GM04504 (cell line): Measurements from ENCODE around the gene CACNA2D2.

ENCODE experiments used
- DNase-seq: peaks from one replicate; pipeline ENCODE4 v3.0.0-alpha.2; 2012; ENCODE audit warnings: low read depth

The CACNA2D2 gene

DNA sequence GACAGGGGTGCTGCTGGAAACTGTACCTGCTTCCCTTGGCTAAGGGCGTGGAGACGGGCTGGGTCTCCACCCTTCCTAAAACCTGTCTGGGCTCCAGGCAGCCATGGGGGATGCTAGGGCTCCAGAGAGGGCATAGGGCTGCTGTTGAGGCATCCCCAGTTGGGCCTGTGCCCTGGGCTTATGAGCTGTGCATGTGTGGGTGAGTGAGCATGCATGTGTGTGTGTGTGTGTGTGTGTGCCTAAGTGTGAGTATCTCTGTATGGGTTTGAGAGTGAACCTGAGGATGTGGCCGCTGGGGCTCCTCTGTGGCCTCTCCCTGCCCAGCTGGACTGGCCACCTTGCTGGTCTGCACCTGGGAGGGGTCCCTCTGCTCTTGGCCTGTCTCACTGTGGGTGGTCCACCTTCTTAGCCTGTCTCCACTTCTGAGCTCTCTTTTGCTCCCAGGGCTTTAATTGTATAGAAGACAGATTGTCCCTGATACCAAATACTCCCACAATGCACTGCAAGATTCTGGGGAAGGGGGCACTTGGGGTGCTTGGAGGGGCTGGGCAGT, 132.2 kb downstream of the CACNA2D2 start:
- no peak for DNase-seq

DNA sequence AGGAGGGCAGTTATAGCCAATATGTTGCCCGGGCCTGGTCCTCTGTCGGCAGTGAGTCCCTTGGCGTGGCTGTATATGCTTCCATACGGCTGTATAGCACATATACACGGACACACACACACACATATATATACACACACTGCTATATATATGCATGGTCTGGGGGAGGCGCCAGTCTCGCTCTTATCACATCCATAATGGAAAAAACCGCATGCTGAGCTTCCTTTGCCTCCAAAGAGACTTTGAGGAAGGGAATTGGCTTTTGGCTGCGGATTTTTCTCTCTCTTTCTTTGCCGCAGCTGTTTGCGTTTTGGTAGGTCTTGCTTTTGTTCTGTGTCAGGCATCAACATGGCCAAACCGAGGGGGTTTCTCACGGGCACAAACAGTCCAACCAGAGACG, 132.8 kb downstream of the CACNA2D2 start:
- no peak for DNase-seq

DNA sequence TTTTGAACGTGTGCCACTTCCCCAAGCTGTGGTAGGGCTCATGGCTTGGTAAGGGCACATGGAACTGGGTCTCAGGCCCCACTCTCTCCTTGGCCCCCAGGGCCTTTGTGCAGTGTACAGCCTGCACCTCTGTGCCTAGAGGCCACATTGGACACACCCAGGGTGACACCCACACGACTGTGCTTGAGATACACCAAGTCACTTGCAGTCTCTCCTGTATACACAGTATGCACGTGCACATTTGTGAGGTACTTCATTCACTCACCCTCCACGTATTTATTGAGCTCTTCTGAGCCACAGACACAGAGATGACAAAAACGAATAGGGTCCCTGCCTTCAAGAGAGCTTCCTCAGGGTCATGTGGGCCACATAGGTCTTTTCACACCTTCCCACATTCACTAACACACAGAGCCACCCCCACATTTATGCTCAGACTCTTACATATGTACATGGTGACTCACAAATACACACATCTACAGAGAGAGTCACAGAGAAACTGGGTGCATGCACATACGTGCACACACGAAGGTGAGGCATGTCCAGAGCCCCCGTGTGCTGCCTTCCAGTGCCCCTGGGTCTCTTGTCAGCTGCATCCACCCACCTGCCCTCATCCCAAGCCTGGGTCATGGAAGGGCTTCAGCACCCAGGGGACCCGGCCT, 134.3 kb downstream of the CACNA2D2 start:
- DNase-seq = no peak

DNA sequence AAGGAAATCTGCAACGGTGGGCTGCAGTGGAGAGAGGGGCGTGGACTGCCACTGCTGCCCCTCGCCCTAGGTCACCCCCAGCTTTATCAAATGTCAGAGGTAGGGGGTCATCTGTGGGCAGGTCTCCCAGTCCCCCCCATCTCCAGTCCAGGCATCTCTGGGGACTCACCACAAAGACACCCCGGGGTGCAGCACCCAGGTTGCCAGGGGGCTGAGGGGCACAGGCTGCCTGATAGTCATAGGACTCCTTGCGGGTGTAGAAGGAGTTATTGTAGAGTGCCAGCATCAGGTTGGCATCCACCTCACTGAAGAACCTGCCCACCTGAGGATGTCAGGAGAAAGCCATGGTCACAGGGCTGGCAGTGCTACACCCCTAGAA, 137.6 kb downstream of the CACNA2D2 start:
- DNase-seq = no peak

DNA sequence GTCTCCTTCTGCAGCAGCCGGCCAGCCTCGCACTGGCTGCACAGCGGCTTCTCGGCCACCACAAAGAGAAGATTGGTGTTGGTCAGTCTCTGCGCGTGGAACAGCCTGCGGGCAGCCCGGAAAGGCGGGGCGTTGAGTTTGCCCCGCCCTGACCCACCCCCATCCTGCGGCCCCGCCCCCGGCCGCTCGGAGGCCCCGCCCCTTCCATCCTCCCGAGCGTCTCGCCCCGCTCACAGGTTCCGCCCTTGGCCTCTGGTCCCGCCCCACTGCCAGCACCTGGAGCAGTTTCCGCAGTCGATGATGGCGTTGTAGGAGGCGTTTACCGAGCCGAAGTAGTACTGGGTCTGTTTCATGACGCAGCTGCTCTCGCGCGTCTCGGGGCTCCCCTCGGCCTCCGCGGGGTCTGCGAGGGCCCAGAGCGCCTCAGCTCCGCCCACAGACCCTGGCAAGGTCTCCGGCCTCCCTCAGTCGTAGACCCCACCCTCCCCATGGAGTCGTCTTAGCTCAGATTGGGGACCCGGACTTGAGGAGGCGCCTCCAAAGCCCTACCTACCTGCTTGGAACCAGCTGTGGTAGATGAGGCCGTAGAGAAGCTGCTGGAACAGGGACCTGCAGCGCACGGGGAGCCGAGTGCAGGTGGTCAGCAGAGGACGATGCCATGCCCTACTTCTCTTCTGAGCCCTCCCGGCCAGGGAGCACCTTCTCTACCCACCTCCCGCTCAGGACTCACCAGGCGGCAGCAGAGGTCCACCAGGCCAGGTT, 138.2 kb downstream of the CACNA2D2 start:
- DNase-seq = no peak

DNA sequence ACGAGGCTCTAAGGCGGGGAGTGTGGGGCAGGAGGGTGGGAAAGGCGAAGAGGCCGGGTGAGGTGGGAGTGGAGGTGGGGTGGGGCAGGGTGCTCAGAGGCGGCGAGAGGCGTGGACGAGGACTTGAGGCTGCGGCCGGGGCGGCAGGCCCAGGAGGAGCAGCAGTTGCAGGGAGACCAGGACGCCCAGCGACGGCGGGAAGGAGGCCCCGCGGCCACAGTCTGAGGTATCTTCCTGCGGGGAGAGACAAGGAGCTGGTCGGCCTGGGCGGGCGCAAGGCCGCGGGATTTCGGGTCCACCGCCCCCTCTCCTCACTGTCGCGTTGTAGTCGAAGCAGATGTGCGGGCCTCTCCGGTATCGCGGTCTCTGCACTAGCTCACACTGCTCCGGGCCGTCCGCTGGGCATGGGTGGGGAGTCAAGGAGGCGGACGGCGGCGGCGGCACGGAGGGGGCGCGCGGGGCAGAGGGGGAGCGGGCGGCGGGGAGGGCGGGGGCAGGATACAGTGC, 138.8 kb downstream of the CACNA2D2 start:
- no peak for DNase-seq

DNA sequence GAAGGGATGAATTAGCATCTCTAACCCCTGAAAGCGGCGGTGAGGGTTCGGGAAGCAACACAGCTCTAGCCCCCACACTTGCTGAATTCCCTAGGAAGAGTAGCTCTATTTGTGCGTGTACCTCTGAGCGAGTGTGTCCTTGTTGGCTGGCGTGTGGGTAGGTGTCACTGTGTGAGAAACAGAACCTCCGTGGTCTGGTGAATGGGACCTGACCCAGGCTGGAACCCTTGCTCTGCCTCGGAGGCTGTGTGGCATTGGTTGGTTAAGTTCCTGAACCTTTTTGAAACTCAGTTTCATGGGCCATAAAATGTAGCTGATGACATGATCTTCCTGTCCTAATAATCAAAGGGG, 143.7 kb downstream of the CACNA2D2 start:
- DNase-seq = no peak

DNA sequence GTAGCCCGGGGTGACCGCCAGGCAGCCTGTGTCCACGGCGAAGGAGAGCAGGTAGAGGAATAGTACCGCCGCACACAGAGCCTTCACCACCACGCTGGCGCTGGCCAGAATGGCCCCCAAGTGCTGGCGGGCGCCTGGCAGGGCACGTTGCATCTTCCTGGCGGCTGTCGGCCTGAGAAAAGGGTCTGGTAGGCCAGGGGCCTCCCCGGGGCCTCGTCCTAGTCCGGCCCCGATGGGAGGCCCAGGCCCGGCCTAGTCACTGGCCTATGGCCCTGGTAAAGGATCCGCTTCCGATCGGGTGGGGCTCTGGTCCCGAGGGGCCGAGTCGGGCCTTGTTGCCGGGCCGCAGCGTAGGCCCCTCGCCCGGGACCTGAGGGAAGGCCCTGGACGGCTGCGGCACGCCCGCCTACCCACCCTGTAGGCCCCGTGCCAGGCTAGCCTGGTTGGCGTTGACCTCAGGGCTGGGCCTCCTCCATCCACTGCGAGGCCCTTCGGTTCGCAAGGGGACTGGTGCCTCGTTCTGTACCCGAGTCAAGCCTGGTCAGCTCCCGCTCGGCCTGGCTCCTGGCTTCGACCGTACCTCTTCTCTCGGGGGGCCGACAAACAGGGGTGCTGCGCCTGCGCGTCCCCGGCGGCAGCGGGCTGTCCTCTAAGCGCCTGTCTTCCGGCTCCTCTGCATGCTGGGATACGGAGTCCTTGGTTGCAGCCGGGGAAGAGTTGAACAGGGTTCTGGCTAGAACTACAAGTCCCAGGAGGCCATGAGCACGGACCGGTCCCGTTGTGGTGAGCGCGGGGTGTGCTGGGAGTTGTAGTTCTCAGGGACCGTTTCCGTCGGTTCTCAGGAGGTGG, 144.3 kb downstream of the CACNA2D2 start, which contains the start of gene TMEM115:
TMEM115 (minus strand) TSS at position 611 of the 849 bp plus-strand sequence; CDS start at position 153, 458 bp downstream.
- peak; percentile 98 for DNase-seq

DNA sequence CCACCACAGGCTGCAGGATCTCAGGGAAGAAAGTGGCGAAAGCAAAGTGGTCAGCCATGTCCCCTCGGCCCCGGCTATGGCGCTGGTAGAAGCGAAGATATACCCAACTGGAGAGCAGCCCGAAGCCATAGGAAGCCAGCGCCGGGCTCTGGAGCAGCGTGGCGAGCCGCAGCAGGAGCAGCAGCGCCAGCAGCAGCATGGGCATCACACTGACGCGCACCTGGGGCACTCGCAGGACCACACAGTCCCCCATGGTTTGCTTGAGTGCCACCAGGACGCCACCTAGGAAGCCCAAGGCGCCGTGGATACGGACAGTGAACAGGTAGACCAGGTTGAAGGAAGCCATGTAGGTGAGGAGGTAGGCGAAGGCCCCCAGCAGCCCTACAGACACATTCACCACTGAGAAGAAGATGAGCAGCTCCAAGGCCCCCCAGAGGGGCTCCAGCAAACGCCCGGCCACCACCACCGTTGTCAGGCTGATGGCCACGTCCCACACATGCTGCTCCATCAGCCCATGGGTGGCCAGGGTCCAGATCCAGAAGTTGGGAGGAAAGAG, 145.0 kb downstream of the CACNA2D2 start:
- no peak for DNase-seq

DNA sequence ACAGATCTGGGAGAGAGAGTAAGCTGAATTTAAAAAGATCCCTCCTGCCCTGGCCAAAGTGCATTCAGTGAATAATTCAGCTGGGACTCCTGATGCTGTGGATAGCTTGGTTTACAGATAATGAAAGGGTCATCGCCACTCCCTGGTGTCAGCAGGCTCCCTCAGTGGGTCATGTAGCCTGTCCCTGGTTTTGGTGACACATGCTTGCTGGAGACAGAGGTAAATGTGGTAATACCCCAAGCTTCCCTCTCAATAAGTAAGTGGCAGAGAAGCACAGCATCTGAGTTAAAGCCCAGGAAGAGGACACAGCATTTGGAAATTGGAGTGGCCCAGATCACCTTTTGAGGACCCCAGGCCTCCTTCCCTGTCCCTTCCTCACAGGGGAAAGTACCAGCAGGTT, 146.0 kb downstream of the CACNA2D2 start:
- DNase-seq = no peak

DNA sequence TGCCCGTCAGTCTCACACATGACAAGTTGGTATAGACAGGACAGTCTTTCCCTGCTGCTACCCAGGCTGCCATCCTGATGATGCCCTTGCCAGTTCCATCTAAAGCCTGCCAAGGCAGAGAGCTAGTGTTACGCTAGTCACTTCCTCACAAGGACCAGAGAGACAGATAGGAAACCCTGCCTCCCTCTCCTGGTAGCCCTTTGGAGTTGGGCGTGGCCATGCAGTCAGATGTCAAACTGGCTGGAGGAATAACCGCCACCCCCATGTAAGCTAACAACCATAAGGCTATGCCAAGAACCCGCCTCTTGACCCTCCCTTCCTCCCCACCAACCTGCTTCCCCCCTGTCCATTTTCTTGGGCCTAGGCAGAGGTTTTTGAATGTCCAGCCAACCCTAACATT, 146.9 kb downstream of the CACNA2D2 start:
- no peak for DNase-seq

DNA sequence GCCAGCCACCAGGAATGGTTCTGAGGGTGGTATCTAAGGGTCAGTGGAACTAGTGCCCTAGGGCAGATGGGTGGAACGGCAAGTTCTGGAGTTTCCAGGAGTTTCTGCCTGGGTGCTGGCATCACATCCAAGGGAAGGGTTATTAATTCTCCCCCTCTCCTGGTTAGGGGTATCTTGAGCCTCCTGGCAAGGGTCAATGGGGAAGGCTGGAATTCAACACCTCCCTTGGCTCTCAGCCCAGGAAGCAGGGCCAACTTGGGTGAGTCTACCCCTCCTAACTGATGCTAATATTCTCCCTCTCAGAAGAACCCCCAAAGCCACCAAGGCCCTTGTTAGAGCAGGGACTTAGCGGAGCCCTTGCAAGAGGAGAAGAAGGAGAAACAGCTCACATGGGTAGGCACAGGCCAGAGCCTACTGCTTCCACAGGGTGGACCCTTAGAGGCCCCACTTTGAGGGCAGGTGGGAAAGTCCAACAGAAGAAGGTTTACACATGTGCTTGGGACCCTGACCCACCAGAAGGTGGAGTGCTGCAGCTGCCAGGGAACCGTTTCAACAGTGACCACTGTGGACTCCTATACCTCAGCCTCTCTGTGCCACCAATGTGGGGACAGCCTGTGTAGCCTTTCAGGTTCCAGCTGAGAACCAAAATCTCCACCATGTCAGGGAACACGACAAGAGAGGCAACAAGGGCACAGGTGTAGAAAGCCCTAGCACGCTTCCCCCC, 147.4 kb downstream of the CACNA2D2 start:
- no peak for DNase-seq

DNA sequence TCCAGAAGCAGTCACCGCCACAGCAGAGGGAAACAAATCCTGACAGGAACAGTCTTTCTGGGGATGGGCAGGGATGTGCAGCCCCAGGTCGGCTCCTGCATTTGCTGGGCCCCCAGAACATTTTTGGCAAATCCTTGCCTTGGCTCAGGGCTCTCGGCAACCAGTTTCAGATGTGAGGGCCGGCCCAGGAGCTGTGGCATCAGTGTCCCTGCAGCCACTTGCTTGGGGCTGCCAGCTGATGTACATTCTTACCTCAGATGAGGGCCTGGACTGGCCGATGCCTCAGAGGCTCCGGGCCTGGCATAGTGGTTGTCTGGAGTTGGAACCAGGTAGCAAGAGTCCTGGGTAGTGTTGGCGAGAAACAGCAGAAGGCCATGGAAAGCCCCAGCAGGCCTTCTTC, 148.6 kb downstream of the CACNA2D2 start:
- no peak for DNase-seq

DNA sequence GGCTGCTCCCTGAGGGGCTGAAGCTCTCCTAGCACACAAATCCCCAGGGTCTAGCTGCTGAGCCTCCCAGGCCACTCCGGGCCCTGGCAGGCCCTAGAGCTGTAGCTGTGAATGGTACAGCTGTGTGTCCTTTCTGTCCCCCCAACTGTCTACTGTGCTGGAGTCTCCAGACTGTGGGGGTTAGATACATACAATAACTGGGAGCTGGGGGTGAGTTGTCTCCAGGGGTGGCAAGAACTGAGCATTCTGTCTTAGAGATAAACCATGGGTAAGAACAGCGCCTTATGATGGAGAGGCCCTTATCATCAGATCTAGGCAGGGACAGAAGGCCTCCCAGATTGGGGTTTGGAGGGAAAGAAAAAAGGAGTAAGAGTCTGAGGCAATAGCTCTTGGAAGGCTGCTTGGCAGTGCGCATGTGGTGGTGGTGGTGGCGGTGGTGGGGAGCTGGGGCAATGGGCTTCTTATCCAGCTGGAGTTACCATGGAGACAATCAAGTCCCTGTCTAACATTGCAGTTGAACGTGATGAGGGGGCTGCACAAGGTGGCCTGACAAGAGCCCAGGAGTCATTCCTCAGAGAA, 149.2 kb downstream of the CACNA2D2 start:
- DNase-seq = no peak

DNA sequence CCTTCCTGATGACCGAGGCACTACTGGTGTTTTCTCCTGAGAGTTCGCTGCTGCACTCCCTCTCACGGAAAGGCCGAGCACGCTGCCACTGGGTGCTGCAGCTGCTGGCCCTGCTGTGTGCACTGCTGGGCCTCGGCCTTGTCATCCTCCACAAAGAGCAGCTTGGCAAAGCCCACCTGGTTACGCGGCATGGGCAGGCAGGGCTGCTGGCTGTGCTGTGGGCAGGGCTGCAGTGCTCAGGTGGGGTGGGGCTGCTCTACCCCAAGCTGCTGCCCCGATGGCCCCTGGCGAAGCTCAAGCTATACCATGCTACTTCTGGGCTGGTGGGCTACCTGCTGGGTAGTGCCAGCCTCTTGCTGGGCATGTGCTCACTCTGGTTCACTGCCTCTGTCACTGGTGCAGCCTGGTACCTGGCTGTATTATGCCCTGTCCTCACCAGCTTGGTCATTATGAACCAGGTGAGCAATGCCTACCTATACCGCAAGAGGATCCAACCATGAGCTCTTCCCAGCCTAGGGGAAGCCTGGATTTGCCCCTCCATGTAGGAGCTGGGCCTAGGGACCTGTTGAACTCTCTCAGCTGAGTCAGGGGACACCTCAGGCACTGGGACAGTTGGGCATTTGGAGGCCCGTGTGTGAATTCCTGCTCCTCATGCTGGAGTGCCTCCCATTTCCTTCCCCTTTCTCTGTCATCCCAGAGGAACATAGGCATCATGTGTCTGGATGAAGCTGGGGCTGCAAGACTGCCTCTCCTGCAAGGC, 150.0 kb downstream of the CACNA2D2 start:
- no peak for DNase-seq

DNA sequence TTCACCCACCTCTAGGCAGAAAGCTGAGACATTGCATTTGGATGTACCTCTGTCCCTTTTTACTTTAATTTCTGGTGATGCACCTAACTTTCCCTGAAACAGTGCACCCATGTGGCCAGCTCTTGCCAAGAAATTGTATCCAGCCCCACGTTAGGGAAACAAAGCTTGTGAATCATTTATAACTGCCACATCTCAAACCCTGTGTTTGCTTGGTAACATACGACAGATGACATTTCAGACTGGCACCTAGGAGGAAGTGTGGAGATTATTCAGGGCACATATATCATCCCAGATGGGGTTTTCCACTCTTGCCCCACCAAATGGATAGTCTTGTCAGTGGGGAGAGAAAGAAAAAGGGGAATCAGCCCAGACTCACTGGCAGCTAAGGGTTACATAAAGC, 150.7 kb downstream of the CACNA2D2 start:
- no peak for DNase-seq

DNA sequence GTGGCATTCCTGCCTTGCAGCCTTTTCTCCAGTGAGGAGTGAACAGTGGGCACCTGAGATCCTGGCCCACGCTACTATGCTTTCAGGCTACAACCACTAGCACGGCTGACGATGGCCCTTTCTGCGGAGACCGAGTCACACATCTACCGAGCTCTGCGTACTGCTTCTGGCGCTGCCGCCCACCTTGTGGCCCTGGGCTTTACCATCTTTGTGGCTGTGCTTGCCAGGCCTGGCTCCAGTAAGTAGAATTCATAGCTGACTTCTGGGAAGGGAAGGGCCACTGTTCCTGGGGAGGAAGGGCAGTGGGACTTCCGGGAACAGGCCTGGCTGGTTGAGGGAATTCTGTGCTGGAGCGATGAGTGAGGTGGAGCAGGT, 152.1 kb downstream of the CACNA2D2 start:
- no peak for DNase-seq

DNA sequence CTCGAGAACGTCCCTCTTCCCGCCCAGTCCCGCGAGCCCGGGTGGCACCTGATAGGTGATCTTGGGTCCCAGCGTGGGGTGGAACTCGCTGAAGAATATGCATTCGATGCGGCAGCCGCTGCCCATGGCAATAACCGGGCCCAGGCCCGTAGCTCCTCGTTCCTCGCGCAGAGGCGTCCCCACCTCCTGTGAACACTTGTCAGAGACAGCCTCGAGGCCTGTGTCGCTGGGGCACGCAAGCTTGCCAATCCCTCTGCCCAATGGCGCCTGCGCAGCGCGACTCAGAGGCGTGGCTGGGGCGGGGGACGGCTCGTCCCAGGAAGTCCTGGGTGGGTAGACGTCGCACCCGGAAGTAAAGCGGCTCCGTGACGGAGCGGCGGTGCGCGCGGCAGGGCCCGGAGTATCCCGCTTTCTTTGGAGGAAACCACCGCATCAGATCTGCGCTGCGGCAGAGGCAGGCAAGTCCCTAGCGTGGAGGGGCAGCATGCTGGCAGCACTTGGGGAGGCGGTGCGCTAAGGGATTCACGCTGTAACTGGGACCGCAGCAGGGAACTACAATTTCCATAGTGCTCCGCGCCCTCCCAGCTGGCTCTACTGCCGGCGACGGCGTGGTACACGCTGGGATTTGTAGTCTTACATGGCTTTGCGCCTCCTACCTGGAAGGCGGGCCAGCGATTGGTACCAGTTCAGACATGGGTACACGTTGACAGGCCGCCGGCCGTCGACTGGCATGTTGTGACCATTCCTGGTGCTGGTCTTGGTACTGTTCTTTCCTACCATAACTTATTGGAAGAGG, 152.7 kb downstream of the CACNA2D2 start, which contains the start of the genes CYB561D2 and NPRL2:
CYB561D2 (plus strand) TSS at position 336 of the 796 bp plus-strand sequence. CDS start 572 bp downstream, outside the sequence.
NPRL2 (minus strand) TSS at position 249 of the 796 bp plus-strand sequence; CDS start at position 126, 123 bp downstream.
- peak; percentile 83 for DNase-seq

DNA sequence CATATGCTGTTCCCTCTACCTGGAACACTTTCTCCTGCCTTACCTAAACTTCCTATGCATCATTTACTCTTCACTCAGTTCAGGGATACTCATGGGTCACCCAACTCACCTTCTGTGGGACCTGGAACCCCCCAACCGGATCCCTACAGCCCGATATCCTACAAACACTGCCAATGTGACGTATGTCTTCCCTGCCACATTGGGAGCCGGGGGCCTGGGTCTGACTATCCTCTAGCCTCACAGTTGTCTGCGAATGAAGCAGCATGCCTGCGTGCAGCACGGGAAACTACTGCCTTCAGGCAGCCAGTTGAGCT, 153.3 kb downstream of the CACNA2D2 start:
- no peak for DNase-seq
